ENCODE measurements around the gene TTLL11.

- TF ChIP-seq CTCF (conservative IDR thresholded peaks at IDR 0.05; ENCODE audit: low read length) (no peak), EZH2phosphoT487 (IDR thresholded peaks at IDR 0.05; ENCODE audit: borderline replicate concordance, low read depth, low read length) (no peak)
Measured at GRCh38 chr9:122102156-122102555, 9.0 kb upstream of the TTLL11 start.
